GM19395 (cell line): ENCODE results near the gene ZNF485.

Source experiments
- ATAC-seq: cut with Tn5 transposase; IDR thresholded peaks from one replicate; pipeline ENCODE4 v1.9.1; 2021; ENCODE audit warnings: mild to moderate bottlenecking, moderate library complexity; ENCODE audit not compliant: unreplicated experiment

The ZNF485 gene

GRCh38 chr10:43666552-43666951 lies 60.3 kb downstream of the ZNF485 start:
- no peak for ATAC-seq

GRCh38 chr10:43667317-43667731 lies 61.1 kb downstream of the ZNF485 start:
- ATAC-seq: no peak
